ENCODE data around the gene RORC.

RORC gene

GRCh38 chr1:151849126-151849525, 17.5 kb upstream of the RORC start:
- no peak for TF ChIP-seq SIN3A (IDR thresholded peaks at IDR 0.05; ENCODE audit: borderline replicate concordance, insufficient read depth, low read length)
- TF ChIP-seq REST (IDR thresholded peaks at IDR 0.05; ENCODE audit: insufficient read depth in 1 of 2, low read depth in 2 of 2, low read length in 2 of 2), result no peak
- TF ChIP-seq TAF1 (IDR thresholded peaks at IDR 0.05; ENCODE audit: borderline replicate concordance, insufficient read depth, low read length), result no peak
- TF ChIP-seq POLR2AphosphoS5 (IDR thresholded peaks at IDR 0.05; ENCODE audit: low read depth, low read length), result no peak
- no peak for TF ChIP-seq FOXP2 (optimal IDR thresholded peaks at IDR 0.05; ENCODE audit: borderline replicate concordance, extremely low read depth, extremely low read length, insufficient read depth)

- TF ChIP-seq TAF1 (IDR thresholded peaks at IDR 0.05; ENCODE audit: borderline replicate concordance, insufficient read depth, low read length), result no peak
- TF ChIP-seq REST (IDR thresholded peaks at IDR 0.05; ENCODE audit: insufficient read depth in 1 of 2, low read depth in 2 of 2, low read length in 2 of 2), result no peak
- no peak for TF ChIP-seq SIN3A (IDR thresholded peaks at IDR 0.05; ENCODE audit: borderline replicate concordance, insufficient read depth, low read length)
- no peak for TF ChIP-seq POLR2AphosphoS5 (IDR thresholded peaks at IDR 0.05; ENCODE audit: low read depth, low read length)
- no peak for TF ChIP-seq FOXP2 (optimal IDR thresholded peaks at IDR 0.05; ENCODE audit: borderline replicate concordance, extremely low read depth, extremely low read length, insufficient read depth)
Measured at GRCh38 chr1:151847867-151848596, 16.4 kb upstream of the RORC start.

DNA sequence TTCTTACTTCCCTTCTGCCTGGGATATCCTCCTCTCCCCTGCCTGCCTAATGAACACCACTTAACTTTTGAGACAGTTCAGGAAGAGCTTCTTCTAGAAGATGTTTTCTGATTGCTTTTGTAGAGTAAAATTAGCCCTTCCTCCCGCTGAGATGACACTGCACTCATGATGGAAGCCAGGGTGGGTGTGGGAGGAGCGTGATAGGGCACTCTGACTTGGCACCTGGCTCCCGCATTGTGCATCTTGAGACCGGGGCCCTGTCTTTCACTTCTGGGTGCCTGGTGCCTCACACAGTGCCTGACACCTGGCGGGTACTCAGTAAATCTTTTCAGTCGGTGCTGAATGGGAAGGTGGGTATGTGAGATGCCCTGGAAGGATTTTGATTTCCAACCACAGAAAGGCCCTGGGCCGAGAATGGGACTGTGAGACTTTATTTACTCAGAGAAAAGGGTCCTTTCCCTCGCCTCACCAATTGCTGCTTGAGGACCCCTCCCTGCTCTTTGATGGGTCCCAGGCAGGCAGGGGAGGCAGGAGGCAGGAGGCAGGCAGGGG, 15.2 kb upstream of the RORC start:
- TF ChIP-seq POLR2AphosphoS5 (IDR thresholded peaks at IDR 0.05; ENCODE audit: low read depth, low read length), result no peak
- no peak for TF ChIP-seq REST (IDR thresholded peaks at IDR 0.05; ENCODE audit: insufficient read depth in 1 of 2, low read depth in 2 of 2, low read length in 2 of 2)
- TF ChIP-seq SIN3A (IDR thresholded peaks at IDR 0.05; ENCODE audit: borderline replicate concordance, insufficient read depth, low read length), result no peak
- TF ChIP-seq FOXP2 (optimal IDR thresholded peaks at IDR 0.05; ENCODE audit: borderline replicate concordance, extremely low read depth, extremely low read length, insufficient read depth), result no peak
- TF ChIP-seq TAF1 (IDR thresholded peaks at IDR 0.05; ENCODE audit: borderline replicate concordance, insufficient read depth, low read length), result no peak

DNA sequence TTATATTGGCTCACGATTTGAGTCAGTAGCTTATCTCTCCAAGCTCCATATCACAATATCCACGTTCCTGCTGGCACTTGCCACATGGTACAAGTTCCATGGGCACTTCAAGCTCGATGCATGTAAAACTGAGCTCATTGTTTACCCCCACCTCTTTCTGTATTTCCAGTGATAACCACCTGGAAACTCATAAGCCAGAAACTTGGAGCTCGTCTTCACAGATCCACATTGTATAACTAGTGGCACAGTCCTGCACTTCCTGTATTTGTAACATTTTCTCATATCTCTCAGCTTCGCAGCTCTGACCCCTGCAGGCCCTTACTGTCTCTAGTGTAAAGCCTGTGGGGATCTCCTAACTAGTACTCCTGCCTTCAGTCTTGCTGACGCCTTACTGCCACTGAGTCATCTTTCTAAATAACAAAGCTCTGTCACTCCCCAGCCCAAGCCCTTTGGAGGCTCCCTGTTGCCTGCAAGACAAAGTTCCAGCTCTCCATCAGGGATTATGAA, 14.5 kb upstream of the RORC start:
- TF ChIP-seq POLR2AphosphoS5 (IDR thresholded peaks at IDR 0.05; ENCODE audit: low read depth, low read length), result no peak

DNA sequence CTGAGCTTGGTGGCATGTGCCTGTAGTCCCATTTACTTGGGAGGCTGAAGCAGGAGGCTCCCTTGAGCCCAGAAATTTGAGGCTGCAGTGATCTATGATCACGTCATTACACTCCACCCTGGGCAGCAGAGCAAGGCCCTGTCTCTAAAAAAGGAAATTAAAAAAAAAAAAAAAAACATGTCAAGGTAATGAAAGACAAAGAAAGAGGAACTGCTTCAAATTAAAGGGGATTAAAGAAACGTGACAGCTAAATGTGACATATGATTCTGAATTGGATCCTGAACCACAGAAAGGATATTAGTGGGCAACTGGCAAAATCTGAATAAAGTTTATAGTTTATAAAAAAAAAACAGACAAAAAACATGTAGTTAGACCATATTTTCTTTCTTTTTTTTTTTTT, 11.8 kb upstream of the RORC start:
- TF ChIP-seq POLR2AphosphoS5 (IDR thresholded peaks at IDR 0.05; ENCODE audit: low read depth, low read length), result no peak
- no peak for TF ChIP-seq FOXP2 (optimal IDR thresholded peaks at IDR 0.05; ENCODE audit: borderline replicate concordance, extremely low read depth, extremely low read length, insufficient read depth)
- no peak for TF ChIP-seq SIN3A (IDR thresholded peaks at IDR 0.05; ENCODE audit: borderline replicate concordance, insufficient read depth, low read length)
- TF ChIP-seq REST (IDR thresholded peaks at IDR 0.05; ENCODE audit: insufficient read depth in 1 of 2, low read depth in 2 of 2, low read length in 2 of 2), result no peak
- TF ChIP-seq TAF1 (IDR thresholded peaks at IDR 0.05; ENCODE audit: borderline replicate concordance, insufficient read depth, low read length), result no peak

Measured in PFSK-1 (cell line).